Ectodermal cell (in vitro differentiated cells): ENCODE results near the gene TGFBR3.

ENCODE experiments used
- H3K27ac ChIP-seq: 2 replicates; pipeline ENCODE4 v1.7.0; 2013; ENCODE audit warnings: mild to moderate bottlenecking, low read depth, low read length; ENCODE audit not compliant: insufficient read depth, poor library complexity, severe bottlenecking
- H3K27me3 ChIP-seq: 2 replicates; pipeline ENCODE4 v1.7.0; 2013; ENCODE audit warnings: mild to moderate bottlenecking, low read length; ENCODE audit not compliant: insufficient read depth, control insufficient read depth, poor library complexity, severe bottlenecking
- H3K36me3 ChIP-seq: one replicate; pipeline ENCODE4 v1.7.0; 2013; ENCODE audit warnings: low read length; ENCODE audit not compliant: control insufficient read depth, insufficient read depth
- H3K4me1 ChIP-seq: one replicate; pipeline ENCODE4 v1.7.0; 2013; ENCODE audit warnings: low read length; ENCODE audit not compliant: control insufficient read depth, insufficient read depth
- H3K4me3 ChIP-seq: 2 replicates; pipeline ENCODE4 v1.7.0; 2013; ENCODE audit warnings: low read depth, low read length, control low read depth; ENCODE audit not compliant: insufficient read depth
- H3K9me3 ChIP-seq: 2 replicates; pipeline ENCODE4 v1.7.0; 2013; ENCODE audit warnings: mild to moderate bottlenecking, low read length, moderate library complexity; ENCODE audit not compliant: control insufficient read depth
- WGBS, 2 experiments: methylation state at CpG; one replicate each; pipeline ENCODE4 v1.1.7; 2013; ENCODE audit warnings: missing lambda C conversion rate in 2 of 2; 5-methylcytosine and 5-hydroxymethylcytosine counted together

The TGFBR3 gene

GRCh38 chr1:91793877-91794276, 92.1 kb downstream of the TGFBR3 start:
- no peak overlapping the region for H3K27ac ChIP-seq
- H3K36me3 ChIP-seq, result no peaks in the 10 kb centered on the region
- no peaks in the 10 kb centered on the region for H3K9me3 ChIP-seq
- peaks cover 38% of the 10 kb centered on the region for H3K4me1 ChIP-seq
- H3K27me3 ChIP-seq, result peaks cover 5% of the 10 kb centered on the region
- 94 to 97% methylated on average over 3 of the region's 3 CpGs for WGBS, 2 experiments
- no peak overlapping the region for H3K4me3 ChIP-seq

- Histone ChIP-seq H3K27me3 (peaks cover 5% of the 10 kb centered on the region), H3K9me3 (no peaks in the 10 kb centered on the region), H3K27ac (no peak overlapping the region), H3K4me3 (no peak overlapping the region), H3K36me3 (no peaks in the 10 kb centered on the region), H3K4me1 (peaks cover 38% of the 10 kb centered on the region)
- WGBS, 2 experiments, result 91% methylated on average over 4 to 5 of the region's 5 CpGs
These were observed 92.8 kb downstream of the TGFBR3 start for GRCh38 chr1:91793189-91793588.

- H3K36me3 ChIP-seq, result no peaks in the 10 kb centered on the region
- WGBS, 2 experiments, result 60 to 65% methylated on average over 8 of the region's 8 CpGs
- no peaks in the 10 kb centered on the region for H3K9me3 ChIP-seq
- H3K27ac ChIP-seq, result no peak overlapping the region
- no peak overlapping the region for H3K4me3 ChIP-seq
- H3K4me1 ChIP-seq, result peaks cover 38% of the 10 kb centered on the region
- peaks cover 5% of the 10 kb centered on the region for H3K27me3 ChIP-seq
These were observed 93.4 kb downstream of the TGFBR3 start for GRCh38 chr1:91792489-91793071.

GRCh38 chr1:91791691-91792488, 94.1 kb downstream of the TGFBR3 start:
- H3K27ac ChIP-seq, result peak overlapping the region; percentile 55
- H3K4me1 ChIP-seq, result peaks cover 38% of the 10 kb centered on the region
- no peaks in the 10 kb centered on the region for H3K9me3 ChIP-seq
- no peak overlapping the region for H3K4me3 ChIP-seq
- no peaks in the 10 kb centered on the region for H3K36me3 ChIP-seq
- H3K27me3 ChIP-seq, result peaks cover 5% of the 10 kb centered on the region
- WGBS, 2 experiments, result 70 to 78% methylated on average over 8 of the region's 8 CpGs

GRCh38 chr1:91791103-91791502, 94.8 kb downstream of the TGFBR3 start:
- peaks cover 5% of the 10 kb centered on the region for H3K27me3 ChIP-seq
- H3K36me3 ChIP-seq, result no peaks in the 10 kb centered on the region
- H3K9me3 ChIP-seq, result no peaks in the 10 kb centered on the region
- no peak overlapping the region for H3K27ac ChIP-seq
- peaks cover 38% of the 10 kb centered on the region for H3K4me1 ChIP-seq
- 8 to 14% methylated on average over 1 of the region's 1 CpG for WGBS, 2 experiments
- no peak overlapping the region for H3K4me3 ChIP-seq

GRCh38 chr1:91790392-91790791, 95.6 kb downstream of the TGFBR3 start:
- no peak overlapping the region for H3K4me3 ChIP-seq
- H3K27me3 ChIP-seq, result peaks cover 5% of the 10 kb centered on the region
- no peaks in the 10 kb centered on the region for H3K9me3 ChIP-seq
- no peak overlapping the region for H3K27ac ChIP-seq
- WGBS, 2 experiments, result 83% methylated on average over 1 of the region's 1 CpG; no CpG with 5 or more reads in 1 of the 2 experiments
- H3K36me3 ChIP-seq, result no peaks in the 10 kb centered on the region
- peaks cover 38% of the 10 kb centered on the region for H3K4me1 ChIP-seq

- Histone ChIP-seq H3K9me3 (no peaks in the 10 kb centered on the region), H3K4me3 (no peak overlapping the region), H3K4me1 (peaks cover 38% of the 10 kb centered on the region), H3K36me3 (no peaks in the 10 kb centered on the region), H3K27ac (no peak overlapping the region), H3K27me3 (peaks cover 5% of the 10 kb centered on the region)
- WGBS, 2 experiments, result 89 to 93% methylated on average over 11 to 12 of the region's 12 CpGs
These were observed 96.5 kb downstream of the TGFBR3 start for GRCh38 chr1:91789273-91789997.

GRCh38 chr1:91787919-91788318, 98.0 kb downstream of the TGFBR3 start:
- Histone ChIP-seq H3K36me3 (no peaks in the 10 kb centered on the region), H3K4me3 (no peak overlapping the region), H3K4me1 (peaks cover 38% of the 10 kb centered on the region), H3K27me3 (peaks cover 5% of the 10 kb centered on the region), H3K9me3 (no peaks in the 10 kb centered on the region), H3K27ac (no peak overlapping the region)
- 95% methylated on average over 3 of the region's 3 CpGs for WGBS, 2 experiments

- H3K27ac ChIP-seq, result no peak overlapping the region
- WGBS, 2 experiments, result 76 to 79% methylated on average over 4 of the region's 4 CpGs
- H3K9me3 ChIP-seq, result no peaks in the 10 kb centered on the region
- H3K36me3 ChIP-seq, result no peaks in the 10 kb centered on the region
- peaks cover 17% of the 10 kb centered on the region for H3K4me1 ChIP-seq
- H3K4me3 ChIP-seq, result no peak overlapping the region
- peaks cover under 1% of the 10 kb centered on the region for H3K27me3 ChIP-seq
These were observed 101.3 kb downstream of the TGFBR3 start for GRCh38 chr1:91784616-91785015.

GRCh38 chr1:91784191-91784590, 101.8 kb downstream of the TGFBR3 start:
- peaks cover 12% of the 10 kb centered on the region for H3K4me1 ChIP-seq
- no peak overlapping the region for H3K4me3 ChIP-seq
- H3K27ac ChIP-seq, result no peak overlapping the region
- no peaks in the 10 kb centered on the region for H3K36me3 ChIP-seq
- no peaks in the 10 kb centered on the region for H3K9me3 ChIP-seq
- WGBS, 2 experiments, result 93 to 95% methylated on average over 2 to 3 of the region's 3 CpGs
- no peaks in the 10 kb centered on the region for H3K27me3 ChIP-seq
